HEK293T (cell line): ENCODE measurements around the gene LMAN2.

Experiments
- CTCF ChIA-PET: fragments of 350-600 bp; formaldehyde crosslinking; extraction: SDS; loops from one replicate; lab custom pipeline; 2021; ENCODE audit warnings: antibody characterized with exemption, inconsistent platforms; lab: Yijun Ruan, JAX
- POLR2A ChIA-PET: fragments of 350-600 bp; formaldehyde crosslinking; extraction: SDS; loops from one replicate; lab custom pipeline; 2020; ENCODE audit warnings: antibody characterized with exemption, inconsistent platforms; lab: Yijun Ruan, JAX
- DNase-seq: peaks from one replicate; pipeline ENCODE4 v3.0.0; 2012; ENCODE audit warnings: mixed read lengths; ENCODE audit errors: extremely low spot score
- BHLHE40 ChIP-seq: fragments of 450-650 bp; IDR thresholded peaks from 2 replicates; pipeline ENCODE4 v1.6.1; 2016; ENCODE audit warnings: mild to moderate bottlenecking, moderate library complexity, borderline replicate concordance
- CTBP1 ChIP-seq: fragments of 450-650 bp; IDR thresholded peaks from 2 replicates; pipeline ENCODE4 v1.6.1; 2016; ENCODE audit warnings: borderline replicate concordance
- ELF4 ChIP-seq: fragments of 450-650 bp; IDR thresholded peaks from 2 replicates; pipeline ENCODE4 v1.6.1; 2017; ENCODE audit warnings: antibody characterized with exemption
- FOXA1 ChIP-seq: fragments of 450-650 bp; IDR thresholded peaks from 2 replicates; pipeline ENCODE4 v1.6.1; 2016; ENCODE audit warnings: mild to moderate bottlenecking
- FOXK2 ChIP-seq: fragments of 450-650 bp; IDR thresholded peaks from 2 replicates; pipeline ENCODE4 v1.6.1; 2016; ENCODE audit warnings: mild to moderate bottlenecking
- FOXM1 ChIP-seq: fragments of 450-650 bp; IDR thresholded peaks from 2 replicates; pipeline ENCODE4 v1.6.1; 2017; ENCODE audit warnings: mild to moderate bottlenecking, borderline replicate concordance
- HDGF ChIP-seq: fragments of 450-650 bp; IDR thresholded peaks from 2 replicates; pipeline ENCODE4 v1.6.1; 2017; ENCODE audit warnings: antibody characterized with exemption, borderline replicate concordance
- L3MBTL2 ChIP-seq: fragments of 450-650 bp; conservative IDR thresholded peaks from 2 replicates; pipeline ENCODE4 v1.6.1; 2016; ENCODE audit warnings: mild to moderate bottlenecking
- LEF1 ChIP-seq: fragments of 450-650 bp; IDR thresholded peaks from 2 replicates; pipeline ENCODE4 v1.6.1; 2017; ENCODE audit warnings: mild to moderate bottlenecking, borderline replicate concordance
- NFRKB ChIP-seq: fragments of 450-650 bp; IDR thresholded peaks from 2 replicates; pipeline ENCODE4 v1.6.1; 2016; ENCODE audit warnings: mild to moderate bottlenecking, moderate library complexity
- SP1 ChIP-seq: fragments of 450-650 bp; IDR thresholded peaks from 2 replicates; pipeline ENCODE4 v1.6.1; 2017
- SUZ12 ChIP-seq: fragments of 450-650 bp; IDR thresholded peaks from 2 replicates; pipeline ENCODE4 v1.6.1; 2016; ENCODE audit warnings: mild to moderate bottlenecking
- TARDBP ChIP-seq: fragments of 450-650 bp; IDR thresholded peaks from 2 replicates; pipeline ENCODE4 v1.6.1; 2016
- ZNF384 ChIP-seq: fragments of 450-650 bp; IDR thresholded peaks from 2 replicates; pipeline ENCODE4 v1.6.1; 2016
- TF ChIP-seq, protein P1 (sequence below): fragments of 450-650 bp; IDR thresholded peaks from 2 replicates; pipeline ENCODE4 v1.6.1; 2016

Gene LMAN2

DNA sequence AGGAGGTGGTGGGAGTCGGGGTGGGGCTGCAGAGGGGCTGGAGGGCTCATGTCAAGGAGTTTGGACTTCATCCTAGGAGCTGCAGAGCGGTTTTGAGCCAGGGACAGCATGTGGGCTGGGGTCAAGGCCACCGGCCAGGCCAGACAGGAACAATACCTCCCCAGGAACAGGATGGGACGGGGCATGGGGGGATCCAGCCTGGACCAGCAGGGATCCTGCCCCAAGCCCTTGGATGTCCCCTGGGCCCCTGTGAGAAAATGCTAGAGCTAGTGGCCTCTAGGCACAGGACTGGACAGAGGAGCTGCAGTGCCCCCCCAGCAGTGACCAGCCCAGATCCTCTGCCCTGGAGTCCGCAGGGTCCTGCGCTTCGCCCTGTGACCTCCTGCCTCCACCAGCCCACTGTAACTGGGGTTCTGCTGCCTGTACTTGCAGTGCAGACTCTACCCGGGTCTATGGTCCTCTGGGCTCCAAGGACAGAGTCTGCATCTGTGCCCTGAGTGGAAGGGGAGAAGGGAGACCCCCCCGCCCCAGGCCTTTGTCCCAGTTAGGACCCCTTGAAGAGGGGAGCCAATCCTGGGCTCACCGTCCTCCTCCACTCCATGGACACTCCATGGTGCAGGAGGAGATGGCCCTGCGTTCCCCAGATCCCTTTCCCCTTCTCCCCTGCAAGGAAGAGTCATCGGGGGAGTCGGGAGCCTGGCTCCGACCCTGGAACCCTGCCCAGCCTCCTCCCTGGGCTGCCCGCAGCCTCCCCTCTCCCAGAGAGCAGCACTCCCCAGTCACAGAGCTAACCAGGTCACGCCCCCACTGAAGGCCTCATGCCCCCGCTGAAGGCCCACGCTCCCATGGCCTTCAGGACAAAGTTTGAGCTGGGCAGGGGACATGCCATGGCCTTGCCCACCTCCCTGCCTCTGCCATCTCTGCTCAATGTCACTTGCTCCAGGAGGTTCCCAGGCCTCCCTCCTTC lies 36.8 kb downstream of the LMAN2 start:
- CTCF ChIA-PET: no interaction called here
- TF ChIP-seq FOXA1 (no peak), SP1 (no peak), LEF1 (no peak), FOXK2 (no peak), TARDBP (no peak), BHLHE40 (no peak), ELF4 (no peak), CTBP1 (no peak)
- TF ChIP-seq, protein P1, sequence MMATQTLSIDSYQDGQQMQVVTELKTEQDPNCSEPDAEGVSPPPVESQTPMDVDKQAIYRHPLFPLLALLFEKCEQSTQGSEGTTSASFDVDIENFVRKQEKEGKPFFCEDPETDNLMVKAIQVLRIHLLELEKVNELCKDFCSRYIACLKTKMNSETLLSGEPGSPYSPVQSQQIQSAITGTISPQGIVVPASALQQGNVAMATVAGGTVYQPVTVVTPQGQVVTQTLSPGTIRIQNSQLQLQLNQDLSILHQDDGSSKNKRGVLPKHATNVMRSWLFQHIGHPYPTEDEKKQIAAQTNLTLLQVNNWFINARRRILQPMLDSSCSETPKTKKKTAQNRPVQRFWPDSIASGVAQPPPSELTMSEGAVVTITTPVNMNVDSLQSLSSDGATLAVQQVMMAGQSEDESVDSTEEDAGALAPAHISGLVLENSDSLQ: no peak
- DNase-seq: no peak
- POLR2A ChIA-PET: interaction anchor here (1.1 kb wide), 1 partner anchor 52 kb away, joined by 3 read pairs; no protein-coding TSS in a partner anchor

DNA sequence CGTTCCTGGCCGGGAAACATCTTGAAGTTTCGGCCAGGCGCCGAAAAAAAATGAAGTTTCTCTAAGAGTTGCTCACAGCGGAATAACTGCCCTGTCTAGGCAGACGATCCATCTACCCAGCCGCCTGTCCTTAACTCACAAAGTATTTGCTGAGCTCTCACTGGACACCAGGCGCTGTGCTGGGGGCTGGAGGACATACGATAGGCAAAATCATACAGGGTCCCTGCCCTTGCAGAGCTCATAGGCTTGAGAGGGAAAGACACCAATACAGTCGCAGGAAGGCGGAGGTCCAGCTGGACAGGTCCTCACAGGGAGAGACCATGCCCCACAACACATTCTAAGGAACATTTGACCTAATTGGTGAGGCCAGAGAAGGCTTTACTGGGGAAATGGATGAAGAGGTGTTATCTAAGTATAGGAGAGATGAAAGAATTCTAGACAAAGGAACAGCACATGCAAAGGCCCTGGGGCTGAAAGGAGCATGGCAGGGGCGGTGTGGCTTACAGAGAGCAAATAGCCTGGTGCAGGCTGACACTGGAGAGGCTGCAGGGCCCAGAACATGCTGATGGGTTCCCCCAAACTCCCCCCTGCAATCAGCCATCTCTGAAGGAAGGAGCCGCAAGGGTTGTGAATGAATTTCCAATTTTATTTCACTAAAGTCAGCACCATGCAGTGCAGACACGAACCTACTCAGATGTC lies 37.8 kb downstream of the LMAN2 start:
- no peak for TF ChIP-seq TARDBP
- no peak for TF ChIP-seq ZNF384
- TF ChIP-seq L3MBTL2: no peak
- no peak for TF ChIP-seq BHLHE40
- TF ChIP-seq SP1: no peak
- TF ChIP-seq, protein P1: no peak
- DNase-seq: no peak
- ChIA-PET CTCF (interaction anchor here (0.5 to 0.9 kb wide), 2 partner anchors 90 to 843 kb away, joined by 3 read pairs; no protein-coding TSS in a partner anchor), POLR2A (interaction anchor here (1.0 to 2.3 kb wide), 4 partner anchors 10 to 142 kb away, joined by 3 to 10 read pairs (median 5); partner anchors contain the start of genes GRK6, PRELID1 and RAB24)

- peak; percentile 35 for DNase-seq
- POLR2A ChIA-PET: interaction anchor here (0.8 to 2.3 kb wide), 15 partner anchors 9 to 280 kb away, joined by 3 to 10 read pairs (median 5); partner anchors contain the start of genes GRK6, LMAN2, PRELID1 and RAB24
- CTCF ChIA-PET: interaction anchor here (0.9 kb wide), 1 partner anchor 91 kb away, joined by 3 read pairs; no protein-coding TSS in a partner anchor
- TF ChIP-seq NFRKB: no peak
- 0 out of 2 replicates have a peak, but pooled peaks have one; percentile 52 for TF ChIP-seq HDGF
Observed at GRCh38 chr5:177312649-177313181, 38.8 kb downstream of the LMAN2 start.

DNA sequence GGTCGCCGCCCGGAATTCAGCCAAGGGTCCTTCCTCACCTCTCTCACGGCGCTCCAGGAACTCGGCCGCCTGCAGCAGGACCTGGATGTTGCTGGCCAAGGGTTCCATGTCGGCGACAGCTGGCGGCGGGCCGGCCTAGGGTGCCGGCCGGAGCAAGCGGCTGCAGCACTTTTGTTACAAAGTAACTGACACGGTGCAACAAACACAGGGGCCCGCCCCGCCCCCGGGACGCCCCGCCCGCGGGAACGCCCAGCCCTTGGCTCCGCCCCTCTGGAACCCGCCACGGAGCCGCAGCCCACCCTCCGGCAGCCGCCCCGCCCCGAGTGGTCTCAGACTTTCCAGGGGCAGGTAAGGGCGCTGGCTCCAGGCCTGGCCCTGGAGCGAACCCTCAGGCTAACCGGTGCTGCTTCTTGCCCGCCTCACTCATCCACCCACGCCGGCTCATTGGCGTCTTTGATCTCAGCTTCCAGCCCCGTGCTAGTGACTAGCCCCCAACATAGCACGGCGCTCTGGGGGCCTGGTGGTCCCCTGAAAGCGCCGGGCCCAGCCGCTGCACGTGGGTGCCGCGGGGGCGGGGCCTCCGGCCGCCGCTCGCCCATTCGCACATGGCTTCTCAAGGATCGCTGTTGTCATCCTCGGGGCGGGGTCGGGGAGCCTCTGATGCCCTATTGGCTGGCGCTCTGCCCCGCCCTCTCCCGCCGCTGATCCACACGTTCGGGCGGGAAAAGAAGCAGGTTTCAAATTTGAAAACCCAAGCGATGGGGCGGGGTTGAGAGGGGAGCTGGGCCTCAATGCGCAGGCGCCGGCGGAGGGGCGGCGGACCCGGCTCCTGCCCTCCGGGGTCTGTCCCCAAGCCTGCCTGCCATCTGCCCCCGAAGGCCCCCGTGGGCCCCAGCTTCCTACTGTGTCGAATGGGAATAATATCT lies 39.5 kb downstream of the LMAN2 start, which contains the start of gene MXD3:
TSS of gene MXD3 (minus strand) at position 176 of the 926 bp plus-strand sequence. CDS start at position 108, 68 bp downstream.
- POLR2A ChIA-PET: interaction anchor here (0.8 to 2.3 kb wide), 15 partner anchors 9 to 281 kb away, joined by 3 to 10 read pairs (median 5); partner anchors contain the start of genes GRK6, LMAN2, PRELID1 and RAB24
- DNase-seq: peak; percentile 98
- TF ChIP-seq SUZ12: no peak
- TF ChIP-seq ZNF384: no peak
- peak; percentile 95 for TF ChIP-seq FOXM1
- TF ChIP-seq L3MBTL2: peak; percentile 92
- no peak; the same call in 1 of the 2 replicates for TF ChIP-seq LEF1
- CTCF ChIA-PET: no interaction called here

- no peak for TF ChIP-seq HDGF
- TF ChIP-seq, protein P1: no peak
- DNase-seq: no peak
- ChIA-PET CTCF (interaction anchor here (2.4 to 3.0 kb wide), 2 partner anchors 12 to 59 kb away, joined by 10 to 35 read pairs; no protein-coding TSS in a partner anchor), POLR2A (interaction anchor here (1.4 to 2.3 kb wide), 3 partner anchors 8 to 79 kb away, joined by 5 to 10 read pairs (median 7); partner anchors contain the start of genes PRELID1 and RAB24)
Observed at GRCh38 chr5:177311392-177311722, 40.1 kb downstream of the LMAN2 start.
